Neural cell (in vitro differentiated cells): Measurements from ENCODE around the gene SQOR. TPM values are rescaled to one million over a fixed set of nuclear protein-coding genes. Genes with fewer than 3 reads are reported as not detected.

Experiments used
- H2AFZ ChIP-seq: fragments of 200-600, 300-800 bp; sonication (generic), shearing (Covaris generic); 2 replicates; pipeline ENCODE4 v1.6.0; 2014; ENCODE audit warnings: low read depth, mild to moderate bottlenecking, antibody characterized with exemption, low read length, moderate library complexity
- H3F3A ChIP-seq: fragments of 200-600 bp; shearing (Covaris generic); 2 replicates; pipeline ENCODE4 v1.6.1; 2016; ENCODE audit warnings: mild to moderate bottlenecking, moderate library complexity, mixed read lengths, antibody characterized with exemption, low read length; ENCODE audit not compliant: insufficient read depth, poor library complexity, severe bottlenecking
- H3K27ac ChIP-seq: fragments of 200-600, 300-800 bp; sonication (generic), shearing (Covaris generic); 2 replicates; pipeline ENCODE4 v1.5.1; 2014; ENCODE audit warnings: mild to moderate bottlenecking, low read length, moderate library complexity
- H3K27me3 ChIP-seq: fragments of 300-800, 200-600 bp; sonication (generic), shearing (Covaris generic); 2 replicates; pipeline ENCODE4 v1.6.0; 2014; ENCODE audit warnings: mild to moderate bottlenecking, low read depth, low read length, moderate library complexity; ENCODE audit not compliant: insufficient read depth
- H3K36me3 ChIP-seq: fragments of 300-800, 200-600 bp; sonication (generic), shearing (Covaris generic); 2 replicates; pipeline ENCODE4 v1.5.1; 2014; ENCODE audit warnings: mild to moderate bottlenecking, antibody characterized with exemption, low read length, moderate library complexity; ENCODE audit not compliant: insufficient read depth
- H3K4me2 ChIP-seq: fragments of 300-800, 200-600 bp; sonication (generic), shearing (Covaris generic); 2 replicates; pipeline ENCODE4 v1.6.0; 2014; ENCODE audit warnings: mild to moderate bottlenecking, low read length
- H3K4me3 ChIP-seq: fragments of 300-800, 200-600 bp; sonication (generic), shearing (Covaris generic); 2 replicates; pipeline ENCODE4 v1.5.1; 2014; ENCODE audit warnings: mild to moderate bottlenecking, low read length, moderate library complexity
- H3K79me2 ChIP-seq: fragments of 200-600 bp; shearing (Covaris generic); replicated peaks from 2 replicates; pipeline ENCODE4 v1.6.0; 2014; ENCODE audit warnings: mild to moderate bottlenecking, low read length, moderate library complexity; ENCODE audit not compliant: insufficient read depth
- H3K9ac ChIP-seq: fragments of 300-800, 200-600 bp; sonication (generic), shearing (Covaris generic); 2 replicates; pipeline ENCODE4 v1.6.1; 2016; ENCODE audit warnings: mild to moderate bottlenecking, low read length, mixed read lengths
- H3K9me2 ChIP-seq: fragments of 200-600 bp; shearing (Covaris generic); 2 replicates; pipeline ENCODE4 v1.6.1; 2016; ENCODE audit warnings: mild to moderate bottlenecking, low read length, mixed read lengths; ENCODE audit not compliant: insufficient read depth
- H3K9me3 ChIP-seq: fragments of 200-600, 300-800 bp; sonication (generic), shearing (Covaris generic); 2 replicates; pipeline ENCODE4 v1.6.1; 2016; ENCODE audit warnings: mild to moderate bottlenecking, mixed run types, low read length, moderate library complexity, mixed read lengths
- H4K20me1 ChIP-seq: fragments of 200-600 bp; shearing (Covaris generic); 2 replicates; pipeline ENCODE4 v1.6.1; 2016; ENCODE audit warnings: mild to moderate bottlenecking, mixed run types; ENCODE audit not compliant: insufficient read depth
- EP300 ChIP-seq: fragments of 450-650 bp; conservative IDR thresholded peaks from 2 replicates; pipeline ENCODE4 v1.6.1; 2014; ENCODE audit warnings: antibody characterized with exemption, mild to moderate bottlenecking, moderate library complexity; ENCODE audit not compliant: poor library complexity, severe bottlenecking
- EZH2 ChIP-seq: fragments of 200-600, 300-800 bp; shearing (Covaris generic), sonication (generic); IDR thresholded peaks from 2 replicates; pipeline ENCODE4 v1.6.1; 2014; ENCODE audit warnings: antibody characterized with exemption, low read length, borderline replicate concordance, mild to moderate bottlenecking; ENCODE audit not compliant: insufficient read depth, poor library complexity, severe bottlenecking
- MXI1 ChIP-seq: fragments of 450-650 bp; conservative IDR thresholded peaks from 2 replicates; pipeline ENCODE4 v1.6.1; 2014; ENCODE audit warnings: antibody characterized with exemption, mild to moderate bottlenecking; ENCODE audit not compliant: poor library complexity, severe bottlenecking
- POLR2AphosphoS5 ChIP-seq: IDR thresholded peaks from 2 replicates; pipeline ENCODE4 v1.6.1; 2012
- RAD21 ChIP-seq: fragments of 450-650 bp; conservative IDR thresholded peaks from 2 replicates; pipeline ENCODE4 v1.6.1; 2014; ENCODE audit warnings: antibody characterized with exemption, mild to moderate bottlenecking, moderate library complexity
- SMC3 ChIP-seq: fragments of 450-650 bp; conservative IDR thresholded peaks from 2 replicates; pipeline ENCODE4 v1.6.1; 2014; ENCODE audit warnings: antibody characterized with exemption, mild to moderate bottlenecking, moderate library complexity; ENCODE audit not compliant: poor library complexity
- TAF1 ChIP-seq: IDR thresholded peaks from 2 replicates; pipeline ENCODE4 v1.6.1; 2012; ENCODE audit warnings: low read depth
- polyA plus RNA-seq: library from polyadenylated mRNA; depleted of rRNA; stranded (reverse); fragments of >200 nt; gene quantifications from 2 replicates; pipeline ENCODE4 v1.2.3, GENCODE V29; 2014
- TF ChIP-seq, protein P1 (sequence below): IDR thresholded peaks from 2 replicates; pipeline ENCODE4 v1.6.1; 2012; ENCODE audit warnings: borderline replicate concordance
- TF ChIP-seq, protein P2 (sequence below): fragments of 450-650 bp; IDR thresholded peaks from 2 replicates; pipeline ENCODE4 v1.5.1; 2014; ENCODE audit warnings: antibody characterized with exemption, mild to moderate bottlenecking, moderate library complexity; ENCODE audit not compliant: poor library complexity, severe bottlenecking

SQOR gene
- polyA plus RNA-seq, 1 donor from 2014 or later, result not detected

DNA sequence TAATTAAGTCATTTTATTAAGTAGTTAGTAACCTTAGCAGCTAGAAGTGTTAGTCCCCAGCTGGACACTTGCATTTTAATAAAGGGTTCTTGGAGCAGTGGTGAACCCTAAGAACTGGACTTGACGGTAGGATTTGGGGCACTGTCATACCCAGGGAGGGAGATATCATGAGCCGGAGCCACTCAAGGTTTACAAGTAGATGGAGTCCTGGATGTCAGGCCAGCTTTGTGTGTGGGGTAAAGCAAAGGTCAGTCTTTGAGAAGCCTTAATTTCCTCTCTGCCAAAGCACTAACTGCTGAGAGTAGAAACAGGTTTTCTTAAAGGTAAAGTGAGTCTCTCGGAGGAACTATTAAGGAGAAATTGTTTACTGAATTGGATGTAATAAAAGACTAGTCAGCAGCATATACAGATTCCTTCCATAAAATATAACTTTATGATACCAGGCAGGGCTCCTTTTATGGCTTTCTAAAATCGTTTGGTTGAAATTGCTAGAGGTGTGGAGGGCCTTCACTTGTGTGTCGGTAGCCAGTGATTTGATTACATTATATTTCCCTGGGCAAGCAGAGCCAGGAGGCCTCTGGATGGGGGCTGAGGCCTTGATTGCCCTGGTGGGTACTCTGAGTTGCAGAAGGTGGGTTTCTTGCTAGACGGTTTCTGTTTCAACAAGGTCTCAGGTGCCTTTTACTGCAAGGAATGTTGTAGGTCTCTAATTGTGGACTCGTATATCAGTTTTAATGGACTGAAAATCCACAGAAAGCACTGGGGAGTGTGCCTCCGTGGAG is 23.1 kb downstream of the SQOR start:
- Histone ChIP-seq H3K27me3 (no peaks in the 10 kb centered on the region), H3K4me2 (no peak overlapping the region), H3K79me2 (no peaks in the 10 kb centered on the region), H2AFZ (no peak overlapping the region), H3K36me3 (no peaks in the 10 kb centered on the region), H3K27ac (no peak overlapping the region), H3K9me3 (no peaks in the 10 kb centered on the region), H4K20me1 (no peaks in the 10 kb centered on the region), H3K4me3 (no peak overlapping the region), H3F3A (no peaks in the 10 kb centered on the region), H3K9ac (no peak overlapping the region), H3K9me2 (no peaks in the 10 kb centered on the region)
- TF ChIP-seq, protein P1, sequence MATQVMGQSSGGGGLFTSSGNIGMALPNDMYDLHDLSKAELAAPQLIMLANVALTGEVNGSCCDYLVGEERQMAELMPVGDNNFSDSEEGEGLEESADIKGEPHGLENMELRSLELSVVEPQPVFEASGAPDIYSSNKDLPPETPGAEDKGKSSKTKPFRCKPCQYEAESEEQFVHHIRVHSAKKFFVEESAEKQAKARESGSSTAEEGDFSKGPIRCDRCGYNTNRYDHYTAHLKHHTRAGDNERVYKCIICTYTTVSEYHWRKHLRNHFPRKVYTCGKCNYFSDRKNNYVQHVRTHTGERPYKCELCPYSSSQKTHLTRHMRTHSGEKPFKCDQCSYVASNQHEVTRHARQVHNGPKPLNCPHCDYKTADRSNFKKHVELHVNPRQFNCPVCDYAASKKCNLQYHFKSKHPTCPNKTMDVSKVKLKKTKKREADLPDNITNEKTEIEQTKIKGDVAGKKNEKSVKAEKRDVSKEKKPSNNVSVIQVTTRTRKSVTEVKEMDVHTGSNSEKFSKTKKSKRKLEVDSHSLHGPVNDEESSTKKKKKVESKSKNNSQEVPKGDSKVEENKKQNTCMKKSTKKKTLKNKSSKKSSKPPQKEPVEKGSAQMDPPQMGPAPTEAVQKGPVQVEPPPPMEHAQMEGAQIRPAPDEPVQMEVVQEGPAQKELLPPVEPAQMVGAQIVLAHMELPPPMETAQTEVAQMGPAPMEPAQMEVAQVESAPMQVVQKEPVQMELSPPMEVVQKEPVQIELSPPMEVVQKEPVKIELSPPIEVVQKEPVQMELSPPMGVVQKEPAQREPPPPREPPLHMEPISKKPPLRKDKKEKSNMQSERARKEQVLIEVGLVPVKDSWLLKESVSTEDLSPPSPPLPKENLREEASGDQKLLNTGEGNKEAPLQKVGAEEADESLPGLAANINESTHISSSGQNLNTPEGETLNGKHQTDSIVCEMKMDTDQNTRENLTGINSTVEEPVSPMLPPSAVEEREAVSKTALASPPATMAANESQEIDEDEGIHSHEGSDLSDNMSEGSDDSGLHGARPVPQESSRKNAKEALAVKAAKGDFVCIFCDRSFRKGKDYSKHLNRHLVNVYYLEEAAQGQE, result no peak
- no peak for TF ChIP-seq RAD21
- TF ChIP-seq MXI1, result no peak
- TF ChIP-seq EP300, result no peak
- TF ChIP-seq TAF1, result no peak
- TF ChIP-seq EZH2, result no peak
- TF ChIP-seq POLR2AphosphoS5, result no peak
- no peak for TF ChIP-seq SMC3
- TF ChIP-seq, protein P2, sequence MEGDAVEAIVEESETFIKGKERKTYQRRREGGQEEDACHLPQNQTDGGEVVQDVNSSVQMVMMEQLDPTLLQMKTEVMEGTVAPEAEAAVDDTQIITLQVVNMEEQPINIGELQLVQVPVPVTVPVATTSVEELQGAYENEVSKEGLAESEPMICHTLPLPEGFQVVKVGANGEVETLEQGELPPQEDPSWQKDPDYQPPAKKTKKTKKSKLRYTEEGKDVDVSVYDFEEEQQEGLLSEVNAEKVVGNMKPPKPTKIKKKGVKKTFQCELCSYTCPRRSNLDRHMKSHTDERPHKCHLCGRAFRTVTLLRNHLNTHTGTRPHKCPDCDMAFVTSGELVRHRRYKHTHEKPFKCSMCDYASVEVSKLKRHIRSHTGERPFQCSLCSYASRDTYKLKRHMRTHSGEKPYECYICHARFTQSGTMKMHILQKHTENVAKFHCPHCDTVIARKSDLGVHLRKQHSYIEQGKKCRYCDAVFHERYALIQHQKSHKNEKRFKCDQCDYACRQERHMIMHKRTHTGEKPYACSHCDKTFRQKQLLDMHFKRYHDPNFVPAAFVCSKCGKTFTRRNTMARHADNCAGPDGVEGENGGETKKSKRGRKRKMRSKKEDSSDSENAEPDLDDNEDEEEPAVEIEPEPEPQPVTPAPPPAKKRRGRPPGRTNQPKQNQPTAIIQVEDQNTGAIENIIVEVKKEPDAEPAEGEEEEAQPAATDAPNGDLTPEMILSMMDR, result no peak

DNA sequence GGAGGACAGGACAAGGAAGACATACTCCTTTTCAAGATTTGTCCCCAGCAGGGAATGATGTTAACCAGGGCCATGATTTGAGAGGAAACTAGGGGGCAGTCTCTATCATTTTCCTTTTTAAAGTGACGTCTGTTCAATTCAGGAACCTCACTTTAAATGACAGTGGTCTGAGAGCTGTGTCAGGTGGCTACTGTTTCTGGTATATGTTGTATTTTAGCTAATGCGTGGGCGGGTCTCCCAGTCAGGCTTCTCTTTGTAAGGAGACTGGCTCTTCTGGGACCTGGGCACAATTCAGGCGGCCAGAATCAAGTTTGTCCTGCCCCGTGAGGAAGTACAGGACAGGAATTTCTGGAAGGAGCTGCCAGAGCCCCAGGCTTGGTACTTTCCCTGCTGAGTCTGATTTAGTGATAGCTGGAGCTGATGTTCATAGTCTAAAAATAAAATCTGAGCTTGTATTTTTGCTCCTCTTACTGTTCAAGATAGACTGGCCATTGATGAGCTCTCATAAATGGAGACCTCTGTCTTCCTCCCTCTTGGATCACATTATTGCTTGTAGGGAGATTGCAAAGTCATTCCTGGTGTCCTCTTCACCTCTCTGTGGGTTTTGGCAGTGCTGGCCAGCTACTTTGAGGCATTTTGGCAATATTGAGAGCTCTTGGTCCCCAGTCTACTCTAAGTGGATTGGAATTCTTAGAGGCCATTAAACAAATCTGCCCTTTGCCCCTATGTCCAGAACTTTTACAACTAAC is 25.6 kb downstream of the SQOR start:
- no peak overlapping the region for H3K27ac ChIP-seq
- H3K9me2 ChIP-seq, result no peaks in the 10 kb centered on the region
- H3K9ac ChIP-seq, result no peak overlapping the region
- no peaks in the 10 kb centered on the region for H3K79me2 ChIP-seq
- TF ChIP-seq SMC3 (no peak), POLR2AphosphoS5 (no peak), MXI1 (no peak), EP300 (no peak), TAF1 (no peak), EZH2 (no peak)
- TF ChIP-seq, protein P1, result no peak
- TF ChIP-seq, protein P2, result no peak
- no peaks in the 10 kb centered on the region for H4K20me1 ChIP-seq
- no peaks in the 10 kb centered on the region for H3K36me3 ChIP-seq
- H3F3A ChIP-seq, result no peaks in the 10 kb centered on the region
- H3K27me3 ChIP-seq, result no peaks in the 10 kb centered on the region
- no peak overlapping the region for H2AFZ ChIP-seq
- H3K4me3 ChIP-seq, result no peak overlapping the region
- H3K9me3 ChIP-seq, result no peaks in the 10 kb centered on the region
- H3K4me2 ChIP-seq, result no peak overlapping the region
